HPDE6-E6E7 (cell line): ENCODE data around the gene PITX3.
"Not testable (repeated sequence)": the region's sequence is repeated elsewhere in the genome, so short reads cannot be mapped to it uniquely, and the experiment has no call there.

Experiments
- DNase-seq: peaks from one replicate; pipeline ENCODE4 v3.0.0; 2011; ENCODE audit warnings: missing footprints; ENCODE audit errors: extremely low spot score

PITX3 gene

GRCh38 chr10:102255404-102255803 is 14.1 kb upstream of the PITX3 start:
- no peak for DNase-seq

GRCh38 chr10:102254426-102254825 is 13.1 kb upstream of the PITX3 start:
- DNase-seq, result no peak

- not testable (repeated sequence) for DNase-seq
Observed at GRCh38 chr10:102252508-102252907, 11.2 kb upstream of the PITX3 start.

GRCh38 chr10:102247734-102248133 is 6.4 kb upstream of the PITX3 start:
- no peak for DNase-seq

- DNase-seq, result no peak
Observed at GRCh38 chr10:102246261-102246660, 4.9 kb upstream of the PITX3 start.

GRCh38 chr10:102245932-102246251 is 4.6 kb upstream of the PITX3 start:
- DNase-seq, result no peak

GRCh38 chr10:102245082-102245931 is 4.0 kb upstream of the PITX3 start, which contains the start of gene GBF1:
GBF1 (plus strand) TSS chr10:102245532; CDS start chr10:102258939, 13,407 bp downstream.
- peak; percentile 99 for DNase-seq

GRCh38 chr10:102243309-102243708 is 2.0 kb upstream of the PITX3 start:
- DNase-seq, result no peak

GRCh38 chr10:102242118-102242485 is 790 bp upstream of the PITX3 start:
- no peak for DNase-seq

- no peak for DNase-seq
Observed at GRCh38 chr10:102241032-102241443, 274 bp downstream of the PITX3 start.

- no peak for DNase-seq
Observed at GRCh38 chr10:102240467-102241031, 763 bp downstream of the PITX3 start.

- DNase-seq, result no peak
Observed at GRCh38 chr10:102237711-102238252, 3.5 kb downstream of the PITX3 start.

- no peak for DNase-seq
Observed at GRCh38 chr10:102236006-102236405, 5.3 kb downstream of the PITX3 start.

- peak; percentile 80 for DNase-seq
Observed at GRCh38 chr10:102235598-102235920, 5.8 kb downstream of the PITX3 start.

- no peak for DNase-seq
Observed at GRCh38 chr10:102234888-102235597, 6.3 kb downstream of the PITX3 start.

- DNase-seq, result no peak
Observed at GRCh38 chr10:102233997-102234396, 7.3 kb downstream of the PITX3 start.

GRCh38 chr10:102231357-102232318 is 9.7 kb downstream of the PITX3 start:
- peak; percentile 71 for DNase-seq

GRCh38 chr10:102230861-102231356 is 10.4 kb downstream of the PITX3 start:
- DNase-seq, result peak; percentile 27

- DNase-seq, result peak; percentile 59
Observed at GRCh38 chr10:102230264-102230860, 10.9 kb downstream of the PITX3 start.

GRCh38 chr10:102229810-102230263 is 11.5 kb downstream of the PITX3 start:
- peak; percentile 75 for DNase-seq

GRCh38 chr10:102227050-102227449 is 14.3 kb downstream of the PITX3 start:
- DNase-seq, result no peak
